ENCODE data around the gene ATXN1.
"Not testable (repeated sequence)": the region's sequence is repeated elsewhere in the genome, so short reads cannot be mapped to it uniquely, and the experiment has no call there.

ATXN1 gene

GRCh38 chr6:16267428-16268263 is 493.6 kb downstream of the ATXN1 start:
- no peak for DNase-seq (ENCODE audit: extremely low read depth, insufficient read length)
- no peak for TF ChIP-seq CTCF (IDR thresholded peaks at IDR 0.05; ENCODE audit: insufficient read depth, low read length, poor library complexity, severe bottlenecking)
- no peaks in the 10 kb centered on the region for H3K36me3 ChIP-seq (ENCODE audit: control insufficient read depth, insufficient read depth, low read length)
- no peaks in the 10 kb centered on the region; the same call in none of the 2 replicates for H3K27me3 ChIP-seq (replicated peaks; ENCODE audit: control insufficient read depth, insufficient read depth, low read length)
- no peak overlapping the region for H3K4me3 ChIP-seq (replicated peaks; ENCODE audit: low read depth, low read length)

- no peak for TF ChIP-seq CTCF (IDR thresholded peaks at IDR 0.05; ENCODE audit: insufficient read depth, low read length, poor library complexity, severe bottlenecking)
- H3K4me3 ChIP-seq (replicated peaks; ENCODE audit: low read depth, low read length), result no peak overlapping the region
- no peaks in the 10 kb centered on the region; the same call in none of the 2 replicates for H3K27me3 ChIP-seq (replicated peaks; ENCODE audit: control insufficient read depth, insufficient read depth, low read length)
- H3K36me3 ChIP-seq (ENCODE audit: control insufficient read depth, insufficient read depth, low read length), result no peaks in the 10 kb centered on the region
- DNase-seq (ENCODE audit: extremely low read depth, insufficient read length), result no peak
Observed at GRCh38 chr6:16265351-16266341, 495.6 kb downstream of the ATXN1 start.

GRCh38 chr6:16264785-16265184 is 496.5 kb downstream of the ATXN1 start:
- DNase-seq (ENCODE audit: extremely low read depth, insufficient read length), result no peak
- H3K27me3 ChIP-seq (replicated peaks; ENCODE audit: control insufficient read depth, insufficient read depth, low read length), result no peaks in the 10 kb centered on the region; the same call in none of the 2 replicates
- TF ChIP-seq CTCF (IDR thresholded peaks at IDR 0.05; ENCODE audit: insufficient read depth, low read length, poor library complexity, severe bottlenecking), result no peak
- H3K4me3 ChIP-seq (replicated peaks; ENCODE audit: low read depth, low read length), result no peak overlapping the region
- H3K36me3 ChIP-seq (ENCODE audit: control insufficient read depth, insufficient read depth, low read length), result no peaks in the 10 kb centered on the region

- H3K27me3 ChIP-seq (replicated peaks; ENCODE audit: control insufficient read depth, insufficient read depth, low read length); H3K36me3 ChIP-seq (ENCODE audit: control insufficient read depth, insufficient read depth, low read length); DNase-seq (ENCODE audit: extremely low read depth, insufficient read length); H3K4me3 ChIP-seq (replicated peaks; ENCODE audit: low read depth, low read length): not testable (repeated sequence)
Observed at GRCh38 chr6:16263464-16264099, 497.7 kb downstream of the ATXN1 start.

GRCh38 chr6:16262773-16263172 is 498.5 kb downstream of the ATXN1 start:
- not testable (repeated sequence) for H3K36me3 ChIP-seq (ENCODE audit: control insufficient read depth, insufficient read depth, low read length); H3K27me3 ChIP-seq (replicated peaks; ENCODE audit: control insufficient read depth, insufficient read depth, low read length); H3K4me3 ChIP-seq (replicated peaks; ENCODE audit: low read depth, low read length); DNase-seq (ENCODE audit: extremely low read depth, insufficient read length)

- H3K36me3 ChIP-seq (ENCODE audit: control insufficient read depth, insufficient read depth, low read length); H3K27me3 ChIP-seq (replicated peaks; ENCODE audit: control insufficient read depth, insufficient read depth, low read length); H3K4me3 ChIP-seq (replicated peaks; ENCODE audit: low read depth, low read length); DNase-seq (ENCODE audit: extremely low read depth, insufficient read length): not testable (repeated sequence)
Observed at GRCh38 chr6:16260602-16261001, 500.7 kb downstream of the ATXN1 start.

- DNase-seq (ENCODE audit: extremely low read depth, insufficient read length); H3K4me3 ChIP-seq (replicated peaks; ENCODE audit: low read depth, low read length); H3K36me3 ChIP-seq (ENCODE audit: control insufficient read depth, insufficient read depth, low read length); H3K27me3 ChIP-seq (replicated peaks; ENCODE audit: control insufficient read depth, insufficient read depth, low read length): not testable (repeated sequence)
Observed at GRCh38 chr6:16259604-16260003, 501.7 kb downstream of the ATXN1 start.
